CD14-positive monocyte (primary cell): ENCODE results near the gene KCNK6. TPM values are rescaled to one million over a fixed set of nuclear protein-coding genes. Genes with fewer than 3 reads are reported as not detected.

Source experiments
- DNase-seq, 3 donors: peaks; one replicate each; pipeline ENCODE4 v3.0.0-alpha.2; 2011 to 2022
- H2AFZ ChIP-seq: 2 replicates; pipeline ENCODE4 v1.6.0; 2012; ENCODE audit warnings: mild to moderate bottlenecking, low read depth, low read length, inconsistent platforms; ENCODE audit not compliant: insufficient read depth, poor library complexity, severe bottlenecking
- H3K27ac ChIP-seq, 2 donors: 1 replicate in 1 of 2; 2 replicates in 1 of 2; pipeline ENCODE4 v1.5.1; 2012 to 2013; ENCODE audit warnings: low read length in 2 of 2, control low read depth in 1 of 2, inconsistent platforms in 1 of 2, low read depth in 1 of 2, mild to moderate bottlenecking in 1 of 2
- H3K27me3 ChIP-seq, 2 donors: one replicate each; pipeline versions ENCODE4 v1.6.0 to v1.6.1; 2011 to 2013; ENCODE audit warnings: low read length in 2 of 2; ENCODE audit not compliant: control insufficient read depth in 2 of 2, insufficient read depth in 2 of 2
- H3K36me3 ChIP-seq, 2 donors: replicated peaks in 1 of 2; 1 replicate in 1 of 2; 2 replicates in 1 of 2; pipeline versions ENCODE4 v1.5.1 to v1.6.1; 2012 to 2013; ENCODE audit warnings: low read length in 2 of 2, control low read depth in 1 of 2, inconsistent platforms in 1 of 2, mild to moderate bottlenecking in 1 of 2; ENCODE audit not compliant: insufficient read depth in 2 of 2, control insufficient read depth in 1 of 2
- H3K4me1 ChIP-seq, 2 donors: 1 replicate in 1 of 2; 2 replicates in 1 of 2; pipeline versions ENCODE4 v1.5.1 to v1.6.1; 2012 to 2013; ENCODE audit warnings: low read length in 2 of 2, control low read depth in 1 of 2, inconsistent platforms in 1 of 2, mild to moderate bottlenecking in 1 of 2, moderate library complexity in 1 of 2; ENCODE audit not compliant: insufficient read depth in 2 of 2, control insufficient read depth in 1 of 2
- H3K4me2 ChIP-seq: replicated peaks from 2 replicates; pipeline ENCODE3; 2012; ENCODE audit warnings: low read length, moderate library complexity, mild to moderate bottlenecking; ENCODE audit not compliant: poor library complexity, severe bottlenecking; ENCODE audit errors: extremely low read depth
- H3K4me3 ChIP-seq, 3 experiments: fragments of 200-600 bp in 1 of 3; sonication (generic) in 1 of 3; replicated peaks in 1 of 3; 1 replicate in 2 of 3; 2 replicates in 1 of 3; pipeline ENCODE4 v1.5.1; 2011 to 2013; ENCODE audit warnings: low read length in 3 of 3, mild to moderate bottlenecking in 3 of 3, control low read depth in 2 of 3, low read depth in 2 of 3, inconsistent platforms in 1 of 3, moderate library complexity in 1 of 3
- H3K79me2 ChIP-seq: 2 replicates; pipeline ENCODE4 v1.6.0; 2012; ENCODE audit warnings: mild to moderate bottlenecking, control low read depth, inconsistent platforms, low read length, moderate library complexity; ENCODE audit not compliant: insufficient read depth
- H3K9ac ChIP-seq: 2 replicates; pipeline ENCODE4 v1.6.0; 2017; ENCODE audit warnings: low read length, mild to moderate bottlenecking; ENCODE audit not compliant: insufficient read depth, poor library complexity, severe bottlenecking
- H3K9me3 ChIP-seq, 2 donors: replicated peaks in 1 of 2; 1 replicate in 1 of 2; 2 replicates in 1 of 2; pipeline versions ENCODE4 v1.5.1 to v1.6.1; 2012 to 2013; ENCODE audit warnings: low read length in 2 of 2, control low read depth in 1 of 2; ENCODE audit not compliant: control insufficient read depth in 1 of 2, insufficient read depth in 1 of 2
- H4K20me1 ChIP-seq: 2 replicates; pipeline ENCODE4 v1.6.0; 2012; ENCODE audit warnings: mild to moderate bottlenecking, low read length, control low read depth, moderate library complexity; ENCODE audit not compliant: insufficient read depth
- H3K27ac Mint-ChIP-seq, 7 donors: one replicate each; pipeline ENCODE4 v1.8.0; 2020; ENCODE audit warnings: mild to moderate bottlenecking in 7 of 7, mixed read lengths in 7 of 7, moderate library complexity in 6 of 7, inconsistent platforms in 2 of 7
- H3K27me3 Mint-ChIP-seq, 3 donors: one replicate each; pipeline ENCODE4 v1.8.0; 2021 to 2022; ENCODE audit warnings: low read depth in 3 of 3, mild to moderate bottlenecking in 3 of 3, mixed read lengths in 3 of 3, moderate library complexity in 3 of 3, inconsistent platforms in 1 of 3
- H3K36me3 Mint-ChIP-seq, 2 donors: one replicate each; pipeline ENCODE4 v1.8.0; 2020; ENCODE audit warnings: mixed read lengths in 2 of 2, inconsistent platforms in 1 of 2, mild to moderate bottlenecking in 1 of 2
- H3K4me1 Mint-ChIP-seq: one replicate; pipeline ENCODE4 v1.8.0; 2020; ENCODE audit warnings: mild to moderate bottlenecking, mixed read lengths
- H3K4me3 Mint-ChIP-seq, 2 donors: one replicate each; pipeline ENCODE4 v1.8.0; 2020; ENCODE audit warnings: mild to moderate bottlenecking in 2 of 2, mixed read lengths in 2 of 2, moderate library complexity in 1 of 2
- H3K9me3 Mint-ChIP-seq, 7 donors: one replicate each; pipeline ENCODE4 v1.8.0; 2020 to 2022; ENCODE audit warnings: mixed read lengths in 7 of 7, mild to moderate bottlenecking in 6 of 7, moderate library complexity in 6 of 7, inconsistent platforms in 2 of 7
- WGBS: methylation state at CpG from one replicate; pipeline ENCODE4 v1.1.5; 2013; ENCODE audit warnings: missing lambda C conversion rate; ENCODE audit not compliant: insufficient coverage; 5-methylcytosine and 5-hydroxymethylcytosine counted together
- intact Hi-C, 2 donors: fragments of 100-400 bp; cut with micrococcal nuclease; formaldehyde crosslinking; loops; one replicate each; pipeline versions ENCODE4 v1.15.0 to v1.15.1; 2023
- polyA plus RNA-seq, 3 donors: library from polyadenylated mRNA; depleted of rRNA in 1 of 3; unstranded in 2 of 3; stranded (reverse) in 1 of 3; fragments of 300-500 nt in 2 of 3; fragments of >200 nt in 1 of 3; fragmentation: Illumina TruSeq in 2 of 3; gene quantifications; 1 replicate in 2 of 3; 2 replicates in 1 of 3; pipeline ENCODE4 v1.2.3, GENCODE V29; 2012 to 2021
- TF ChIP-seq, protein P1 (sequence below): fragments of 200-600 bp; IDR thresholded peaks from one replicate; pipeline ENCODE4 v1.8.0; 2022; ENCODE audit warnings: antibody characterized with exemption, mild to moderate bottlenecking

Gene KCNK6
- polyA plus RNA-seq, 3 donors, result 7.3 to 21.5 (median 8.7) TPM

DNA sequence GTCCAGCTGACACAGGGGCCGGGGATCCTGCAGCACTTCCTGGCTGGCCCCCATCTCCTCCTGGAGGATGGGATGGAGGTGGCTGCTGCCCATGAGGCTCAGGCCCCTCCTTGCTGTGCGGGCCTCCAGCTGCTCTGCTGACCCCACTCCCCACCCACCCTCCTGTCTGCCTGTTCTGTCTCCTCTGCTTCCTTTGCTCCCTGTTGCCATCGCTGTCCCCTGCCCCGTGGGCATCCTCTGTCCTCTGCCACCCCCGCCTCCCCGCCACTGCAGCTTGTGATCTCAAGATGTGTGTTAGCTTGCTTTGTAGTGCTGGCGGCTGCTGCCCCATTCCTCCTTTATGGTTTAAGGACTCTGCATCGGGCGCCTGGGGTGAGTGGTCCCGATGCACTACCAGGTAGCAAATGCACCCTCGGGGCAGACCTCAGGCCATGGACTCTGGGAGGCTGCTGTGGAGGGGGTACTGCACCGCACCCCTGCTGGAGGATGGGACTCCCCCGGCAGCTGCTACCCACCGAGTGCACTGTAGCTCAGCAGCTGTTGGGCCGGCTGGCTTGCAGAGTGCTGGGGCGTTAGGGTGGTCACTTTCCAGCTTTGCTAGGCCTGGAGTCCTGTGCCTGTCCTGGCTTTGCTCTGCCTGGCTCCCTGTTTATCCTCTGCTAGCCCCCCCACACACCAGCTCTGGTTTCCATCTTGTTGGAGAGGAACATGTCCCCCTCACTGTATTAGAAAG, 31.4 kb upstream of the KCNK6 start:
- Histone ChIP-seq H3K27me3 (no peaks in the 10 kb centered on the region), H3K9me3 (no peaks in the 10 kb centered on the region), H3K4me2 (peak overlapping the region; percentile 56), H3K4me3 (peak overlapping the region in 2 of 3 experiments; percentile 15 to 65), H3K36me3 (peaks cover 28 to 45% of the 10 kb centered on the region in 2 donors), H3K79me2 (peaks cover 1% of the 10 kb centered on the region), H3K9ac (peak overlapping the region; percentile 16), H3K4me1 (peaks cover 55 to 60% of the 10 kb centered on the region in 2 donors), H4K20me1 (no peaks in the 10 kb centered on the region), H2AFZ (peak overlapping the region; percentile 18), H3K27ac (peak overlapping the region; percentile 53 to 75)
- peaks cover 0 to 2% (median 0%) of the 10 kb centered on the region in 7 donors for H3K9me3 Mint-ChIP-seq
- peaks cover 52% of the 10 kb centered on the region for H3K4me1 Mint-ChIP-seq
- H3K4me3 Mint-ChIP-seq, result peak overlapping the region; percentile 24 to 92
- no peak for DNase-seq
- intact Hi-C loops, result no loop called here
- peaks cover 52 to 73% of the 10 kb centered on the region in 2 donors for H3K36me3 Mint-ChIP-seq
- peak overlapping the region in 6 of 7 donors; percentile 27 to 93 (median 88) for H3K27ac Mint-ChIP-seq
- TF ChIP-seq, protein P1, sequence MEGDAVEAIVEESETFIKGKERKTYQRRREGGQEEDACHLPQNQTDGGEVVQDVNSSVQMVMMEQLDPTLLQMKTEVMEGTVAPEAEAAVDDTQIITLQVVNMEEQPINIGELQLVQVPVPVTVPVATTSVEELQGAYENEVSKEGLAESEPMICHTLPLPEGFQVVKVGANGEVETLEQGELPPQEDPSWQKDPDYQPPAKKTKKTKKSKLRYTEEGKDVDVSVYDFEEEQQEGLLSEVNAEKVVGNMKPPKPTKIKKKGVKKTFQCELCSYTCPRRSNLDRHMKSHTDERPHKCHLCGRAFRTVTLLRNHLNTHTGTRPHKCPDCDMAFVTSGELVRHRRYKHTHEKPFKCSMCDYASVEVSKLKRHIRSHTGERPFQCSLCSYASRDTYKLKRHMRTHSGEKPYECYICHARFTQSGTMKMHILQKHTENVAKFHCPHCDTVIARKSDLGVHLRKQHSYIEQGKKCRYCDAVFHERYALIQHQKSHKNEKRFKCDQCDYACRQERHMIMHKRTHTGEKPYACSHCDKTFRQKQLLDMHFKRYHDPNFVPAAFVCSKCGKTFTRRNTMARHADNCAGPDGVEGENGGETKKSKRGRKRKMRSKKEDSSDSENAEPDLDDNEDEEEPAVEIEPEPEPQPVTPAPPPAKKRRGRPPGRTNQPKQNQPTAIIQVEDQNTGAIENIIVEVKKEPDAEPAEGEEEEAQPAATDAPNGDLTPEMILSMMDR, result no peak
- WGBS, result 99% methylated on average over 8 of the region's 16 CpGs
- peaks cover 1 to 8% (median 1%) of the 10 kb centered on the region in 3 donors for H3K27me3 Mint-ChIP-seq

DNA sequence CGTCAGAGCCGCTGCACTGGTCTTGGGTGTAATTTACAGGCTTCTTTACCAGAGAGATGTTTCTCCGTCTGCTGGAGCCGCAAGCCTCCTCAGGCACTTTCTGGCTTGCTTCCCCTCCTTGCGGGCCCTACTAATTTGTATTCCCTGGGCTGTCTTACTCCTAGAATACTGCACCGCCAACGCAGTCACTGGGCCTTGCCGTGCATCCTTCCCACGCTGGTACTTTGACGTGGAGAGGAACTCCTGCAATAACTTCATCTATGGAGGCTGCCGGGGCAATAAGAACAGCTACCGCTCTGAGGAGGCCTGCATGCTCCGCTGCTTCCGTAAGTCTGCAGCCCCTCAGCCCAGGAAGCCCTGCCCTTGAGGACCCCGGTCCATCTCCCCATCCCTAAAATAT, 29.7 kb upstream of the KCNK6 start:
- Mint-ChIP-seq H3K4me1 (peaks cover 37% of the 10 kb centered on the region), H3K4me3 (no peak overlapping the region), H3K27ac (no peak overlapping the region), H3K27me3 (peaks cover 1 to 9% (median 3%) of the 10 kb centered on the region in 3 donors), H3K36me3 (peaks cover 55 to 70% of the 10 kb centered on the region in 2 donors), H3K9me3 (peaks cover 0 to 2% (median 0%) of the 10 kb centered on the region in 7 donors)
- TF ChIP-seq, protein P1, result no peak
- H3K9ac ChIP-seq, result no peak overlapping the region
- H3K79me2 ChIP-seq, result no peaks in the 10 kb centered on the region
- H2AFZ ChIP-seq, result no peak overlapping the region
- no peaks in the 10 kb centered on the region for H4K20me1 ChIP-seq
- no peaks in the 10 kb centered on the region for H3K27me3 ChIP-seq
- WGBS, result 100% methylated on average over 7 of the region's 15 CpGs
- no peak overlapping the region for H3K4me3 ChIP-seq
- peaks cover 41 to 43% of the 10 kb centered on the region in 2 donors for H3K4me1 ChIP-seq
- intact Hi-C loops, result no loop called here
- H3K27ac ChIP-seq, result no peak overlapping the region
- no peaks in the 10 kb centered on the region for H3K9me3 ChIP-seq
- DNase-seq, result no peak
- peaks cover 28 to 45% of the 10 kb centered on the region in 2 donors for H3K36me3 ChIP-seq
- H3K4me2 ChIP-seq, result no peak overlapping the region
